K562 (cell line): ENCODE data around the gene PPEF2. TPM values are rescaled to one million over a fixed set of nuclear protein-coding genes. Genes with fewer than 3 reads are reported as not detected.

Experiments
- BRF1 ChIP-seq: IDR thresholded peaks from 3 replicates; pipeline ENCODE4 v1.6.1; 2011; ENCODE audit warnings: borderline replicate concordance, mild to moderate bottlenecking; ENCODE audit not compliant: insufficient read length; ENCODE audit errors: extremely low read depth
- CEBPZ ChIP-seq: fragments of 150-350 bp; IDR thresholded peaks from 2 replicates; pipeline ENCODE4 v1.6.1; 2014; ENCODE audit warnings: low read depth, mild to moderate bottlenecking, low read length, borderline replicate concordance
- CTCFL ChIP-seq: IDR thresholded peaks from 2 replicates; pipeline ENCODE4 v1.6.1; 2011; ENCODE audit warnings: borderline replicate concordance, low read depth, mild to moderate bottlenecking, moderate library complexity, low read length; ENCODE audit not compliant: insufficient read depth, poor library complexity, severe bottlenecking
- FOXA3 ChIP-seq, 2 experiments: fragments of 450-650 bp in 1 of 2; sonication (generic) in 1 of 2; formaldehyde crosslinking; IDR thresholded peaks in 1 of 2; conservative IDR thresholded peaks in 1 of 2; 2 replicates each; pipeline versions ENCODE4 v1.4.0 to v1.8.0; 2020 to 2022; ENCODE audit warnings: mild to moderate bottlenecking in 2 of 2, missing genetic modification reagents in 1 of 2
- KLF6 ChIP-seq: fragments of 250-450 bp; sonication (Bioruptor Pico); IDR thresholded peaks from 2 replicates; pipeline ENCODE4 v1.4.0; 2020; ENCODE audit warnings: mild to moderate bottlenecking, moderate library complexity, borderline replicate concordance
- PHF8 ChIP-seq: fragments of 200-600 bp; sonication (generic); IDR thresholded peaks from 2 replicates; pipeline ENCODE4 v1.6.1; 2012; ENCODE audit warnings: mixed run types, mild to moderate bottlenecking, inconsistent platforms, low read length, moderate library complexity, borderline replicate concordance
- SAP30 ChIP-seq: fragments of 200-600 bp; sonication (generic); IDR thresholded peaks from 2 replicates; pipeline ENCODE4 v1.6.1; 2012; ENCODE audit warnings: borderline replicate concordance, low read depth, mild to moderate bottlenecking, moderate library complexity, low read length, control low read depth, inconsistent platforms; ENCODE audit not compliant: insufficient read depth, poor library complexity, severe bottlenecking
- VEZF1 ChIP-seq: fragments of 200-800 bp; sonication (Bioruptor generic); IDR thresholded peaks from 2 replicates; pipeline ENCODE4 v1.6.1; 2017; ENCODE audit warnings: missing genetic modification characterization, missing compliant biosample characterization
- YY1 ChIP-seq, 3 experiments: IDR thresholded peaks; 2 replicates each; pipeline ENCODE4 v1.6.1; 2011; ENCODE audit warnings: low read length in 2 of 3, mild to moderate bottlenecking in 2 of 3, moderate library complexity in 2 of 3, borderline replicate concordance in 1 of 3, control low read depth in 1 of 3, low read depth in 1 of 3; ENCODE audit not compliant: insufficient read depth in 3 of 3, insufficient replicate concordance in 2 of 3, control insufficient read depth in 1 of 3, insufficient read length in 1 of 3; ENCODE audit errors: extremely low read depth in 1 of 3
- ZFX ChIP-seq: sonication (generic); formaldehyde crosslinking; IDR thresholded peaks from 2 replicates; pipeline ENCODE4 v1.8.0; 2022; ENCODE audit warnings: mild to moderate bottlenecking, missing genetic modification reagents, moderate library complexity
- ZNF609 ChIP-seq: sonication (generic); formaldehyde crosslinking; IDR thresholded peaks from 2 replicates; pipeline ENCODE4 v1.8.1; 2023; ENCODE audit warnings: missing genetic modification reagents, mild to moderate bottlenecking, borderline replicate concordance
- polyA plus RNA-seq, 8 experiments: library from polyadenylated mRNA; depleted of rRNA in 4 of 8; stranded (reverse) in 5 of 8; unstranded in 3 of 8; fragments of >200 nt; fragmentation: Nextera tagmentation in 2 of 8; fragmentation: Illumina TruSeq in 1 of 8; extraction: Ambion mirVana in 2 of 8; extraction: Trizol in 1 of 8; gene quantifications; 2 replicates each; pipeline versions ENCODE4 v1.2.1 to v1.2.3, GENCODE V29; 2011 to 2014; ENCODE audit warnings: inconsistent platforms in 1 of 8, missing spikeins in 1 of 8
- total RNA-seq, 7 experiments: library from RNA; depleted of rRNA in 6 of 7; stranded (reverse); fragments of >200 nt in 6 of 7; fragmentation: Illumina TruSeq in 2 of 7; extraction: Trizol in 2 of 7; gene quantifications; 2 replicates each; pipeline versions ENCODE4 v1.2.1 to v1.2.3, GENCODE V29; 2011 to 2021; ENCODE audit warnings: low replicate concordance in 1 of 7

The PPEF2 gene
- total and polyA plus RNA-seq, 9 of the 15 experiments (the other 6 are each of a cell fraction or from before 2014, with no cell fraction given): not detected

- TF ChIP-seq CTCFL (no peak), FOXA3 (CRISPR knock-in tag; conservative IDR thresholded peaks at IDR 0.05 in 1 of 2, IDR thresholded peaks at IDR 0.05 in 1 of 2) (no peak), ZNF609 (no peak), KLF6 (no peak), CEBPZ (no peak), PHF8 (peak; percentile 36; the same call in 1 of the 2 replicates), SAP30 (no peak), VEZF1 (CRISPR knock-in tag) (peak; percentile 89), BRF1 (no peak), YY1 (IDR thresholded peaks at IDR 0.05; ENCODE audit: borderline replicate concordance in 1 of 3, control insufficient read depth in 1 of 3, extremely low read depth in 1 of 3, insufficient read depth in 3 of 3, insufficient read length in 1 of 3, insufficient replicate concordance in 2 of 3, low read depth in 1 of 3, low read length in 2 of 3) (peak in 1 of 3 experiments; percentile 19), ZFX (CRISPR knock-in tag) (no peak)
Observed at GRCh38 chr4:75939890-75940691, 37.8 kb upstream of the PPEF2 start (continued).
